A673 (cell line): Measurements from ENCODE around the gene WDR82. TPM values are rescaled to one million over a fixed set of nuclear protein-coding genes. Genes with fewer than 3 reads are reported as not detected.

ENCODE experiments used
- BruUV-seq: library from RNA; stranded (reverse); fragments of 400-500 nt; replicated peaks from 2 replicates; lab custom pipeline; 2021; lab: Mats Ljungman, UMichigan
- CTCF ChIA-PET: fragments of 300-600 bp; sonication (Branson Sonifier 250); formaldehyde crosslinking; loops from one replicate; lab custom pipeline; 2022; ENCODE audit warnings: antibody characterized with exemption; lab: Charles Lee
- POLR2A ChIA-PET: fragments of 300-600 bp; sonication (Branson Sonifier 250); formaldehyde crosslinking; loops from one replicate; lab custom pipeline; 2022; ENCODE audit warnings: antibody characterized with exemption; ENCODE audit not compliant: low non-redundant PET; lab: Charles Lee
- DNase-seq: peaks from one replicate; pipeline ENCODE4 v3.0.0-alpha.2; 2015; ENCODE audit warnings: low spot score
- H3K27ac ChIP-seq: fragments of 200-600 bp; sonication (generic); 2 replicates; pipeline ENCODE4 v1.5.1; 2016; ENCODE audit warnings: mixed run types, low read depth, mild to moderate bottlenecking, mixed read lengths, antibody characterized with exemption, low read length; ENCODE audit not compliant: poor library complexity, severe bottlenecking
- H3K27me3 ChIP-seq: fragments of 200-600 bp; sonication (generic); replicated peaks from 2 replicates; pipeline ENCODE4 v1.6.1; 2017; ENCODE audit warnings: mixed run types, low read depth, mild to moderate bottlenecking, mixed read lengths, antibody characterized with exemption, low read length; ENCODE audit not compliant: insufficient read depth, poor library complexity
- H3K36me3 ChIP-seq: fragments of 200-600 bp; sonication (generic); 2 replicates; pipeline ENCODE4 v1.6.1; 2016; ENCODE audit warnings: mixed run types, mild to moderate bottlenecking, mixed read lengths, antibody characterized with exemption, low read length; ENCODE audit not compliant: insufficient read depth, poor library complexity, severe bottlenecking
- H3K4me1 ChIP-seq: fragments of 200-600 bp; sonication (generic); 2 replicates; pipeline ENCODE4 v1.6.1; 2017; ENCODE audit warnings: mixed run types, mild to moderate bottlenecking, mixed read lengths, antibody characterized with exemption, low read length; ENCODE audit not compliant: insufficient read depth, poor library complexity, severe bottlenecking
- H3K4me3 ChIP-seq: fragments of 200-600 bp; sonication (generic); 2 replicates; pipeline ENCODE4 v1.5.1; 2016; ENCODE audit warnings: low read depth, mixed run types, mild to moderate bottlenecking, mixed read lengths, low read length; ENCODE audit not compliant: poor library complexity, severe bottlenecking
- H3K9me3 ChIP-seq: fragments of 200-600 bp; sonication (generic); 2 replicates; pipeline ENCODE4 v1.6.1; 2016; ENCODE audit warnings: mixed run types, low read depth, mild to moderate bottlenecking, mixed read lengths, antibody characterized with exemption, low read length; ENCODE audit not compliant: poor library complexity, severe bottlenecking
- CTCF ChIP-seq: fragments of 300-800, 200-600 bp; sonication (generic); conservative IDR thresholded peaks from 2 replicates; pipeline ENCODE4 v1.5.1; 2017; ENCODE audit warnings: low read depth, mild to moderate bottlenecking, antibody characterized with exemption, low read length, moderate library complexity, mixed read lengths
- EZH2 ChIP-seq: fragments of 200-600 bp; sonication (generic); IDR thresholded peaks from 2 replicates; pipeline ENCODE4 v1.6.1; 2017; ENCODE audit warnings: borderline replicate concordance, low read depth, mild to moderate bottlenecking, mixed read lengths, antibody characterized with exemption, low read length; ENCODE audit not compliant: poor library complexity, severe bottlenecking
- intact Hi-C: fragments of 100-400 bp; cut with micrococcal nuclease; formaldehyde crosslinking; loops from one replicate; pipeline ENCODE4 v1.10.0; 2022; ENCODE audit not compliant: unreplicated experiment
- total RNA-seq: library from RNA; stranded (reverse); gene quantifications from 2 replicates; pipeline ENCODE4 v1.2.3, GENCODE V29; 2021

WDR82 gene
- total RNA-seq, 1 experiment from 2014 or later: 54.3 TPM

DNA sequence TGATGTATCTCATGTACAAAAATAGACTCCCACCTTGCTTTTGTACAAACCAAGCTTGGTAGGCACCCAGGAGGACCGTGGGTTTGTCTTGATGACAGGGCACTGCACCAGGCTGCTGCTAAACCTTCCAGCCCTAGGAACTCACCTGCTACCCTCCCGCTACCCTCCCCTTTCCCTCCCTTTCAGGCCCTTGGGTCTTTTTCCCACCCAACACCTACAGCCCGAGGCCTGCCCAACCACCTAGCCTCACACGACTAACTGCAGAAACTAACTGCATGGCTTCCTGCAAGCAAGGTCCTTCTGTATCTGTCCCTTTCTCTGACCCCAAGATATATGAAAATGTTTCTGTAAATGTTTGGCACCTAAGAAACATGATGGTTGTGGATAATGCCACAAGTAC lies 21.8 kb downstream of the WDR82 start:
- H3K27me3 ChIP-seq: no peaks in the 10 kb centered on the region
- H3K4me3 ChIP-seq: no peak overlapping the region
- ChIA-PET CTCF (no interaction called here), POLR2A (no interaction called here)
- H3K27ac ChIP-seq: no peak overlapping the region
- intact Hi-C loops: no loop called here
- no peaks in the 10 kb centered on the region for H3K9me3 ChIP-seq
- no peak for DNase-seq
- no TSS peak for BruUV-seq
- TF ChIP-seq EZH2 (no peak), CTCF (no peak)
- H3K36me3 ChIP-seq: peaks cover 50% of the 10 kb centered on the region
- no peaks in the 10 kb centered on the region for H3K4me1 ChIP-seq

- no TSS peak for BruUV-seq
- no peaks in the 10 kb centered on the region for H3K9me3 ChIP-seq
- no peaks in the 10 kb centered on the region for H3K27me3 ChIP-seq
- H3K27ac ChIP-seq: no peak overlapping the region
- DNase-seq: no peak
- ChIA-PET POLR2A (no interaction called here), CTCF (no interaction called here)
- no peaks in the 10 kb centered on the region for H3K4me1 ChIP-seq
- H3K4me3 ChIP-seq: no peak overlapping the region
- peaks cover 48% of the 10 kb centered on the region for H3K36me3 ChIP-seq
- intact Hi-C loops: no loop called here
- no peak for TF ChIP-seq CTCF
- TF ChIP-seq EZH2: no peak
These were observed 22.3 kb downstream of the WDR82 start for GRCh38 chr3:52256159-52256558.

- ChIA-PET POLR2A (no interaction called here), CTCF (no interaction called here)
- Histone ChIP-seq H3K27ac (no peak overlapping the region), H3K36me3 (peaks cover 41% of the 10 kb centered on the region), H3K27me3 (no peaks in the 10 kb centered on the region), H3K9me3 (no peaks in the 10 kb centered on the region), H3K4me1 (no peaks in the 10 kb centered on the region), H3K4me3 (no peak overlapping the region)
- intact Hi-C loops: no loop called here
- BruUV-seq: no TSS peak
- no peak for TF ChIP-seq CTCF
- DNase-seq: no peak
These were observed 23.8 kb downstream of the WDR82 start for GRCh38 chr3:52254608-52255007.
